HUES64 (cell line): ENCODE results near the gene COX19.

Source experiments
- H3K27ac ChIP-seq: 2 replicates; pipeline ENCODE4 v1.7.0; 2013; ENCODE audit warnings: low read depth, low read length, inconsistent platforms
- H3K27me3 ChIP-seq: 2 replicates; pipeline ENCODE4 v1.6.1; 2013; ENCODE audit warnings: mild to moderate bottlenecking, low read length; ENCODE audit not compliant: insufficient read depth
- H3K36me3 ChIP-seq: 2 replicates; pipeline ENCODE4 v1.6.1; 2013; ENCODE audit warnings: mild to moderate bottlenecking, low read length; ENCODE audit not compliant: insufficient read depth
- H3K4me1 ChIP-seq: 2 replicates; pipeline ENCODE4 v1.6.1; 2013; ENCODE audit warnings: mild to moderate bottlenecking, low read length, moderate library complexity; ENCODE audit not compliant: insufficient read depth
- H3K4me3 ChIP-seq: 2 replicates; pipeline ENCODE4 v1.5.1; 2013; ENCODE audit warnings: mild to moderate bottlenecking, low read length, moderate library complexity
- H3K9ac ChIP-seq: 2 replicates; pipeline ENCODE4 v1.6.1; 2013; ENCODE audit warnings: mild to moderate bottlenecking, low read depth, low read length
- H3K9me3 ChIP-seq: 2 replicates; pipeline ENCODE4 v1.6.1; 2013; ENCODE audit warnings: low read depth, low read length; ENCODE audit not compliant: insufficient read depth
- WGBS: fragments of 150-250, 120-280 bp; methylation state at CpG from one replicate; pipeline ENCODE4 v1.1.7; 2013; ENCODE audit warnings: missing lambda C conversion rate; 5-methylcytosine and 5-hydroxymethylcytosine counted together

The COX19 gene

GRCh38 chr7:916291-916941 lies 58.9 kb downstream of the COX19 start:
- 93% methylated on average over 14 of the region's 17 CpGs for WGBS
- Histone ChIP-seq H3K9ac (no peak overlapping the region), H3K36me3 (no peaks in the 10 kb centered on the region), H3K4me1 (no peaks in the 10 kb centered on the region), H3K27ac (no peak overlapping the region), H3K27me3 (no peaks in the 10 kb centered on the region), H3K4me3 (no peak overlapping the region), H3K9me3 (no peaks in the 10 kb centered on the region)
